Measurements from ENCODE around the gene CYP2J2.
"Not testable (repeated sequence)": the region's sequence is repeated elsewhere in the genome, so short reads cannot be mapped to it uniquely, and the experiment has no call there.

GRCh38 chr1:59914791-59915286, 11.7 kb downstream of the CYP2J2 start:
- TF ChIP-seq, protein P1, sequence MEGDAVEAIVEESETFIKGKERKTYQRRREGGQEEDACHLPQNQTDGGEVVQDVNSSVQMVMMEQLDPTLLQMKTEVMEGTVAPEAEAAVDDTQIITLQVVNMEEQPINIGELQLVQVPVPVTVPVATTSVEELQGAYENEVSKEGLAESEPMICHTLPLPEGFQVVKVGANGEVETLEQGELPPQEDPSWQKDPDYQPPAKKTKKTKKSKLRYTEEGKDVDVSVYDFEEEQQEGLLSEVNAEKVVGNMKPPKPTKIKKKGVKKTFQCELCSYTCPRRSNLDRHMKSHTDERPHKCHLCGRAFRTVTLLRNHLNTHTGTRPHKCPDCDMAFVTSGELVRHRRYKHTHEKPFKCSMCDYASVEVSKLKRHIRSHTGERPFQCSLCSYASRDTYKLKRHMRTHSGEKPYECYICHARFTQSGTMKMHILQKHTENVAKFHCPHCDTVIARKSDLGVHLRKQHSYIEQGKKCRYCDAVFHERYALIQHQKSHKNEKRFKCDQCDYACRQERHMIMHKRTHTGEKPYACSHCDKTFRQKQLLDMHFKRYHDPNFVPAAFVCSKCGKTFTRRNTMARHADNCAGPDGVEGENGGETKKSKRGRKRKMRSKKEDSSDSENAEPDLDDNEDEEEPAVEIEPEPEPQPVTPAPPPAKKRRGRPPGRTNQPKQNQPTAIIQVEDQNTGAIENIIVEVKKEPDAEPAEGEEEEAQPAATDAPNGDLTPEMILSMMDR (conservative IDR thresholded peaks at IDR 0.05; ENCODE audit: low read length), result not testable (repeated sequence)
- TF ChIP-seq EZH2phosphoT487 (IDR thresholded peaks at IDR 0.05; ENCODE audit: borderline replicate concordance, low read depth, low read length), result not testable (repeated sequence)

All from OCI-LY7 (cell line).